ENCODE results near the gene GPR151. TPM values are rescaled to one million over a fixed set of nuclear protein-coding genes. Genes with fewer than 3 reads are reported as not detected.

The GPR151 gene
- not detected in 2 replicates for total RNA-seq (2014; rRNA removed; shearing (Covaris generic))
- not detected in 2 replicates for total RNA-seq (2022)
- not detected for Bru-seq, nascent RNA
- not detected for BruChase-seq, experiment 1, labeled RNA remaining after a 6-hour chase
- BruChase-seq, experiment 2, labeled RNA remaining after a 2-hour chase = not detected
- long read RNA-seq = 0 reads

DNA sequence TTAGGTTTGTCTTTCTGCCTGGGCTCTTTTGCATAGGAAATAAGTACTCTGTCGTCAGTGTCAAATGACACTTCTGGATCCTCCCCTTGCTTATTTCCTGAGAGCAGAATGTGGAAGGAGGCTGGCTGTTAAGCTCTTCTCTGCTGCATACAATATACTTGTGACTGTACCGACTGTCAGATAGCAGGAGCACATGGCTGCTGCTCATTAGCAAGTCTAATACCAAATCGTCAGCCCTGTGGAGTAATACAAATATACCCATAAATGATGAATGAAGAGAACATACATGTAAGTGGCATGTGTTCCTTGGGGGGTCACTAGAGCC, at the start of gene GPR151:
Gene GPR151 (minus strand): TSS at position 40 of the 325 bp plus-strand sequence. CDS start 77 bp downstream, outside the sequence.
- DNase-seq (ENCODE audit: low spot score) = no peak
- POLR2A ChIA-PET = interaction anchor here (0.6 to 2.1 kb wide), 4 partner anchors 18 to 880 kb away, joined by 3 to 6 read pairs (median 3); no protein-coding TSS in a partner anchor
- no peak for TF ChIP-seq EZH2phosphoT487 (IDR thresholded peaks at IDR 0.05; ENCODE audit: borderline replicate concordance, low read depth, low read length)
- no peak for TF ChIP-seq CTCF (conservative IDR thresholded peaks at IDR 0.05; ENCODE audit: low read length)
- H4K20me1 ChIP-seq (ENCODE audit: insufficient read depth, low read length) = no peaks in the 10 kb centered on the region
- intact Hi-C loops (cut with micrococcal nuclease; ENCODE audit: unreplicated experiment) = no loop called here
- H3K9me2 ChIP-seq (ENCODE audit: insufficient read depth, low read length) = no peaks in the 10 kb centered on the region
- H3K27ac ChIP-seq (ENCODE audit: low read depth, low read length, poor library complexity, severe bottlenecking) = no peak within 1 kb of the TSS
- BruUV-seq (replicated peaks) = no TSS peak
- no peak within 1 kb of the TSS for H3K4me2 ChIP-seq (ENCODE audit: low read length)
- CTCF ChIA-PET (ENCODE audit: unreplicated experiment) = no interaction called here
- H3K4me1 ChIP-seq (ENCODE audit: insufficient read depth, low read length, poor library complexity, severe bottlenecking) = no peaks in the 10 kb centered on the region
- H3K36me3 ChIP-seq (ENCODE audit: insufficient read depth, low read length) = peaks cover 30% of the 10 kb centered on the region
- H3K79me2 ChIP-seq (ENCODE audit: insufficient read depth, low read depth, low read length) = no peaks in the 10 kb centered on the region
- no peak within 1 kb of the TSS for H2AFZ ChIP-seq (ENCODE audit: low read length)
- H3K4me3 ChIP-seq (ENCODE audit: low read depth, low read length, poor library complexity, severe bottlenecking) = no peak within 1 kb of the TSS
- no peaks in the 10 kb centered on the region for H3K9me3 ChIP-seq (ENCODE audit: low read length)

- H3K79me2 ChIP-seq (ENCODE audit: insufficient read depth, low read depth, low read length) = no peaks in the 10 kb centered on the region
- no peak for DNase-seq (ENCODE audit: low spot score)
- H3K9me3 ChIP-seq (ENCODE audit: low read length) = no peaks in the 10 kb centered on the region
- ChIA-PET CTCF (ENCODE audit: unreplicated experiment) (interaction anchor here (1.1 kb wide), 1 partner anchor 16 kb away, joined by 3 read pairs; no protein-coding TSS in a partner anchor), POLR2A (no interaction called here)
- TF ChIP-seq CTCF (conservative IDR thresholded peaks at IDR 0.05; ENCODE audit: low read length) (no peak), EZH2phosphoT487 (IDR thresholded peaks at IDR 0.05; ENCODE audit: borderline replicate concordance, low read depth, low read length) (no peak)
- H3K27ac ChIP-seq (ENCODE audit: low read depth, low read length, poor library complexity, severe bottlenecking) = no peak overlapping the region
- no peaks in the 10 kb centered on the region for H3K36me3 ChIP-seq (ENCODE audit: insufficient read depth, low read length)
- no peak overlapping the region for H2AFZ ChIP-seq (ENCODE audit: low read length)
- no peaks in the 10 kb centered on the region for H4K20me1 ChIP-seq (ENCODE audit: insufficient read depth, low read length)
- no peaks in the 10 kb centered on the region for H3K9me2 ChIP-seq (ENCODE audit: insufficient read depth, low read length)
- intact Hi-C loops (cut with micrococcal nuclease; ENCODE audit: unreplicated experiment) = loop anchor here (2.0 kb wide), 1 partner anchor 403 kb away; no protein-coding TSS in a partner anchor
- no peak overlapping the region for H3K4me3 ChIP-seq (ENCODE audit: low read depth, low read length, poor library complexity, severe bottlenecking)
- no TSS peak for BruUV-seq (replicated peaks)
- no peak overlapping the region for H3K4me2 ChIP-seq (ENCODE audit: low read length)
- no peaks in the 10 kb centered on the region for H3K4me1 ChIP-seq (ENCODE audit: insufficient read depth, low read length, poor library complexity, severe bottlenecking)
These were observed 48.2 kb upstream of the GPR151 start for GRCh38 chr5:146564007-146564762.

- Histone ChIP-seq H3K36me3 (ENCODE audit: insufficient read depth, low read length) (no peaks in the 10 kb centered on the region), H3K4me1 (ENCODE audit: insufficient read depth, low read length, poor library complexity, severe bottlenecking) (no peaks in the 10 kb centered on the region), H3K4me2 (ENCODE audit: low read length) (no peak overlapping the region), H3K27ac (ENCODE audit: low read depth, low read length, poor library complexity, severe bottlenecking) (no peak overlapping the region), H3K4me3 (ENCODE audit: low read depth, low read length, poor library complexity, severe bottlenecking) (no peak overlapping the region), H3K9me3 (ENCODE audit: low read length) (no peaks in the 10 kb centered on the region), H3K79me2 (ENCODE audit: insufficient read depth, low read depth, low read length) (no peaks in the 10 kb centered on the region), H3K9me2 (ENCODE audit: insufficient read depth, low read length) (no peaks in the 10 kb centered on the region), H2AFZ (ENCODE audit: low read length) (no peak overlapping the region), H4K20me1 (ENCODE audit: insufficient read depth, low read length) (no peaks in the 10 kb centered on the region)
- ChIA-PET CTCF (ENCODE audit: unreplicated experiment) (no interaction called here), POLR2A (interaction anchor here (0.6 kb wide), 1 partner anchor 199 kb away, joined by 3 read pairs; no protein-coding TSS in a partner anchor)
- intact Hi-C loops (cut with micrococcal nuclease; ENCODE audit: unreplicated experiment) = no loop called here
- no peak for DNase-seq (ENCODE audit: low spot score)
- BruUV-seq (replicated peaks) = no TSS peak
- TF ChIP-seq CTCF (conservative IDR thresholded peaks at IDR 0.05; ENCODE audit: low read length) (no peak), EZH2phosphoT487 (IDR thresholded peaks at IDR 0.05; ENCODE audit: borderline replicate concordance, low read depth, low read length) (no peak)
These were observed 46.5 kb upstream of the GPR151 start for GRCh38 chr5:146562461-146562860.

Data from OCI-LY7 (cell line).